ENCODE measurements around the gene PDCD1.

The PDCD1 gene

GRCh38 chr2:241843321-241844065 lies 15.2 kb downstream of the PDCD1 start:
- TF ChIP-seq CTCF (IDR thresholded peaks at IDR 0.05; ENCODE audit: control insufficient read depth, insufficient read depth, low read depth, low read length, missing control alignments), result no peak
- no peak overlapping the region for H3K4me3 ChIP-seq (ENCODE audit: control insufficient read depth, low read depth, low read length)
- DNase-seq (ENCODE audit: low read depth), result no peak

GRCh38 chr2:241842620-241843211 lies 16.0 kb downstream of the PDCD1 start:
- TF ChIP-seq CTCF (IDR thresholded peaks at IDR 0.05; ENCODE audit: control insufficient read depth, insufficient read depth, low read depth, low read length, missing control alignments), result no peak
- no peak for DNase-seq (ENCODE audit: low read depth)
- no peak overlapping the region for H3K4me3 ChIP-seq (ENCODE audit: control insufficient read depth, low read depth, low read length)

GRCh38 chr2:241842067-241842415 lies 16.7 kb downstream of the PDCD1 start:
- no peak for TF ChIP-seq CTCF (IDR thresholded peaks at IDR 0.05; ENCODE audit: control insufficient read depth, insufficient read depth, low read depth, low read length, missing control alignments)
- H3K4me3 ChIP-seq (ENCODE audit: control insufficient read depth, low read depth, low read length), result no peak overlapping the region
- no peak for DNase-seq (ENCODE audit: low read depth)

GRCh38 chr2:241841181-241842066 lies 17.3 kb downstream of the PDCD1 start:
- H3K4me3 ChIP-seq (ENCODE audit: control insufficient read depth, low read depth, low read length), result no peak overlapping the region
- no peak for TF ChIP-seq CTCF (IDR thresholded peaks at IDR 0.05; ENCODE audit: control insufficient read depth, insufficient read depth, low read depth, low read length, missing control alignments)
- DNase-seq (ENCODE audit: low read depth), result no peak

GRCh38 chr2:241837197-241837965 lies 21.3 kb downstream of the PDCD1 start:
- no peak for TF ChIP-seq CTCF (IDR thresholded peaks at IDR 0.05; ENCODE audit: control insufficient read depth, insufficient read depth, low read depth, low read length, missing control alignments)
- H3K4me3 ChIP-seq (ENCODE audit: control insufficient read depth, low read depth, low read length), result no peak overlapping the region
- DNase-seq (ENCODE audit: low read depth), result no peak

GRCh38 chr2:241836292-241836691 lies 22.4 kb downstream of the PDCD1 start:
- no peak for DNase-seq (ENCODE audit: low read depth)
- no peak for TF ChIP-seq CTCF (IDR thresholded peaks at IDR 0.05; ENCODE audit: control insufficient read depth, insufficient read depth, low read depth, low read length, missing control alignments)
- H3K4me3 ChIP-seq (ENCODE audit: control insufficient read depth, low read depth, low read length), result no peak overlapping the region

Measured in AG09309 (cell line).